ENCODE results near the gene RNF167. TPM values are rescaled to one million over a fixed set of nuclear protein-coding genes. Genes with fewer than 3 reads are reported as not detected.

Gene RNF167
- total and polyA plus RNA-seq, 2 of the 13 experiments (the other 11 are each of a cell fraction or from before 2014, with no cell fraction given), result 44.1 to 45.4 TPM

DNA sequence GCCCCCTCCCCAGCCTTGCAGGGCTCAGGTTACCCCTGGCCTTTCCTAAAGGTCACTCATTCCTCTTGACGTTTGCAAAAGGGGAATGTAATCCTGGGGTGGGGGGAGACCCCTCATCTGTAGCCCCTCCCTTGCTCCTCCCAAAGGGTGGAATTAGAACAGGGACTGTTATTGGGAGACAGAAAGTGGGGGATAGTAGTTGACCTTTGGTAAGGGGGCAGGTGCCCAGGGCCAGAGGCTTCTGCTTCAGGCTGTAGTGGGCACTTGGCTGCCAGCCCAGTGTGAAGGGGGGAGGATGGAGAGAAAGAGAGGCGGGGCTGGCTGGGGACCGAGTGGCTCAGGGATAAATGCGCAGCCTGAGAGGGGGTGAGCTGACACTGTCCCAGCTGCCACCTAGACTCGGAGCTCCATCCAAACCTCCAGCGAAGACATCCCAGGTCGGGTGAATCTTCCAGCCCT, 10.7 kb downstream of the RNF167 start, which contains the start of gene ENO3 (continued):
- peak; percentile 93 for TF ChIP-seq HIC2 (CRISPR knock-in tag; IDR thresholded peaks at IDR 0.05; ENCODE audit: low read depth)
- TF ChIP-seq ZNF543 (CRISPR knock-in tag; IDR thresholded peaks at IDR 0.05), result no peak; the same call in 1 of the 2 replicates
- TF ChIP-seq ZNF414 (CRISPR knock-in tag; IDR thresholded peaks at IDR 0.05), result 0 out of 2 replicates have a peak, but pooled peaks have one; percentile 19
- no peak for TF ChIP-seq TBX3 (IDR thresholded peaks at IDR 0.05; ENCODE audit: borderline replicate concordance)
- no peak for TF ChIP-seq MED8 (CRISPR knock-in tag; IDR thresholded peaks at IDR 0.05; ENCODE audit: insufficient replicate concordance)
- TF ChIP-seq ZNF326 (CRISPR knock-in tag; IDR thresholded peaks at IDR 0.05; ENCODE audit: borderline replicate concordance), result no peak
- TF ChIP-seq NFIC (IDR thresholded peaks at IDR 0.05; ENCODE audit: low read length), result no peak; the same call in 1 of the 2 replicates
- TF ChIP-seq ZNF782 (CRISPR knock-in tag; IDR thresholded peaks at IDR 0.05; ENCODE audit: borderline replicate concordance), result no peak; the same call in 1 of the 2 replicates
- no peak for TF ChIP-seq SYNCRIP (IDR thresholded peaks at IDR 0.05; ENCODE audit: insufficient read depth, low read depth, low read length)
- peak; percentile 88 for TF ChIP-seq HNRNPL (IDR thresholded peaks at IDR 0.05; ENCODE audit: low read depth, low read length)
- 0 out of 2 replicates have a peak, but pooled peaks have one; percentile 21 for TF ChIP-seq HMG20B (CRISPR knock-in tag; conservative IDR thresholded peaks at IDR 0.05)
- peak; percentile 85; the same call in 1 of the 2 replicates for TF ChIP-seq DRAP1 (CRISPR knock-in tag; IDR thresholded peaks at IDR 0.05)
- no peak for TF ChIP-seq MEIS2 (CRISPR knock-in tag; IDR thresholded peaks at IDR 0.05)
- no peak for TF ChIP-seq NKX3-1 (CRISPR knock-in tag; IDR thresholded peaks at IDR 0.05)
- no peak for TF ChIP-seq ZNF282 (IDR thresholded peaks at IDR 0.05; ENCODE audit: partially characterized antibody)
- no peak for TF ChIP-seq HOXA5 (CRISPR knock-in tag; IDR thresholded peaks at IDR 0.05)
- no peak for TF ChIP-seq GABPA (IDR thresholded peaks at IDR 0.05; ENCODE audit: low read depth, low read length)
- TF ChIP-seq GABPA (CRISPR knock-in tag; IDR thresholded peaks at IDR 0.05; ENCODE audit: low read depth), result 0 out of 2 replicates have a peak, but pooled peaks have one; percentile 30
- TF ChIP-seq HNRNPUL1 (IDR thresholded peaks at IDR 0.05; ENCODE audit: low read depth, low read length), result no peak
- TF ChIP-seq E2F5 (CRISPR knock-in tag; conservative IDR thresholded peaks at IDR 0.05), result no peak
- TF ChIP-seq MZF1 (CRISPR knock-in tag; IDR thresholded peaks at IDR 0.05; ENCODE audit: borderline replicate concordance), result no peak
- peak; percentile 62; the same call in 1 of the 2 replicates for TF ChIP-seq ZFX (CRISPR knock-in tag; IDR thresholded peaks at IDR 0.05; ENCODE audit: low read depth)
- TF ChIP-seq, protein P1, sequence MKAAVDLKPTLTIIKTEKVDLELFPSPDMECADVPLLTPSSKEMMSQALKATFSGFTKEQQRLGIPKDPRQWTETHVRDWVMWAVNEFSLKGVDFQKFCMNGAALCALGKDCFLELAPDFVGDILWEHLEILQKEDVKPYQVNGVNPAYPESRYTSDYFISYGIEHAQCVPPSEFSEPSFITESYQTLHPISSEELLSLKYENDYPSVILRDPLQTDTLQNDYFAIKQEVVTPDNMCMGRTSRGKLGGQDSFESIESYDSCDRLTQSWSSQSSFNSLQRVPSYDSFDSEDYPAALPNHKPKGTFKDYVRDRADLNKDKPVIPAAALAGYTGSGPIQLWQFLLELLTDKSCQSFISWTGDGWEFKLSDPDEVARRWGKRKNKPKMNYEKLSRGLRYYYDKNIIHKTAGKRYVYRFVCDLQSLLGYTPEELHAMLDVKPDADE (CRISPR knock-in tag; IDR thresholded peaks at IDR 0.05), result no peak
- TF ChIP-seq ZNF180 (CRISPR knock-in tag; IDR thresholded peaks at IDR 0.05; ENCODE audit: borderline replicate concordance, low read depth), result no peak
- TF ChIP-seq DR1 (CRISPR knock-in tag; IDR thresholded peaks at IDR 0.05), result 0 out of 2 replicates have a peak, but pooled peaks have one; percentile 54
- TF ChIP-seq PRMT3 (CRISPR knock-in tag; IDR thresholded peaks at IDR 0.05; ENCODE audit: borderline replicate concordance, low read depth), result no peak

Measured in HepG2 (cell line).